SH-SY5Y (cell line): ENCODE measurements around the gene ATP2B2.

Experiments
- GATA2 ChIP-seq: IDR thresholded peaks from 2 replicates; pipeline ENCODE4 v1.6.1; 2011; ENCODE audit warnings: mild to moderate bottlenecking, low read depth, low read length
- GATA3 ChIP-seq: IDR thresholded peaks from 2 replicates; pipeline ENCODE4 v1.6.1; 2011; ENCODE audit warnings: low read depth, mild to moderate bottlenecking, low read length, moderate library complexity

The ATP2B2 gene

GRCh38 chr3:10308678-10309077, 196.7 kb downstream of the ATP2B2 start:
- no peak for TF ChIP-seq GATA3
- TF ChIP-seq GATA2, result no peak

GRCh38 chr3:10306156-10306555, 199.2 kb downstream of the ATP2B2 start:
- TF ChIP-seq GATA3, result no peak
- no peak for TF ChIP-seq GATA2

- TF ChIP-seq GATA3 (no peak), GATA2 (no peak)
Observed at GRCh38 chr3:10305331-10305902, 200.0 kb downstream of the ATP2B2 start.

- no peak for TF ChIP-seq GATA2
- no peak for TF ChIP-seq GATA3
Observed at GRCh38 chr3:10304905-10305304, 200.5 kb downstream of the ATP2B2 start.

- TF ChIP-seq GATA2 (no peak), GATA3 (no peak)
Observed at GRCh38 chr3:10303785-10304184, 201.6 kb downstream of the ATP2B2 start.

GRCh38 chr3:10303105-10303504, 202.3 kb downstream of the ATP2B2 start:
- TF ChIP-seq GATA3 (no peak), GATA2 (no peak)

GRCh38 chr3:10300087-10300486, 205.3 kb downstream of the ATP2B2 start:
- TF ChIP-seq GATA3, result no peak
- no peak for TF ChIP-seq GATA2

GRCh38 chr3:10299679-10300078, 205.7 kb downstream of the ATP2B2 start:
- no peak for TF ChIP-seq GATA2
- TF ChIP-seq GATA3, result no peak

GRCh38 chr3:10299175-10299574, 206.2 kb downstream of the ATP2B2 start:
- TF ChIP-seq GATA2 (no peak), GATA3 (no peak)

GRCh38 chr3:10294030-10294586, 211.3 kb downstream of the ATP2B2 start:
- TF ChIP-seq GATA2 (no peak), GATA3 (no peak)

- TF ChIP-seq GATA3, result no peak
- TF ChIP-seq GATA2, result no peak
Observed at GRCh38 chr3:10292505-10293419, 212.6 kb downstream of the ATP2B2 start, which contains the start of gene GHRL. TSS of gene GHRL (minus strand) at chr3:10292947. CDS start at chr3:10290180, 2,767 bp downstream.

GRCh38 chr3:10291641-10292040, 213.7 kb downstream of the ATP2B2 start:
- TF ChIP-seq GATA3 (no peak), GATA2 (no peak)

- TF ChIP-seq GATA2, result no peak
- TF ChIP-seq GATA3, result no peak
Observed at GRCh38 chr3:10290481-10291176, 214.8 kb downstream of the ATP2B2 start.

- TF ChIP-seq GATA3 (no peak), GATA2 (no peak)
Observed at GRCh38 chr3:10289787-10290355, 215.5 kb downstream of the ATP2B2 start.

- no peak for TF ChIP-seq GATA2
- TF ChIP-seq GATA3, result no peak
Observed at GRCh38 chr3:10289077-10289476, 216.3 kb downstream of the ATP2B2 start.
